Measurements from ENCODE around the gene TNFSF8. TPM values are rescaled to one million over a fixed set of nuclear protein-coding genes. Genes with fewer than 3 reads are reported as not detected.

TNFSF8 gene
- total and polyA plus RNA-seq, 2 of the 8 experiments (the other 6 are each of a cell fraction or from before 2014, with no cell fraction given), result not detected

DNA sequence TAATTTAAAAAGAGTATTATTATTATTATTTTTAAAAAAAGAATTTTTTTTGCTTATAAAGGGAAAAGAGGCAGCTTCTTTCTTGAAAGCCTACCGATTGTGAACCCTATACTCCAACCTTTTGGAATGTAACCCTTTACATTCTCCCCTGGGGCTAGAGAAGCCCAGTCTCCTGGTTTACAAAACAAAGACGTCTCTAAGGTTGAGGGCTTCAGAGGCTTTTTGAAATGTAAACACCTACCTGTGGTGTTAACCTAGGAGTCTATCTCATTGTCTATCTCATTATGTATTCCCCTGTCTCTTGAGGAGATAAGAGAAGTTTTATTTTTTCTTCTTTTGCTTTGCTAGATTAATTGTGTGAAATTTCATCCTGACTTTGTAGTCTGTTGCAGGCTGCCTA is 4.7 kb downstream of the TNFSF8 start (continued):
- no peak for TF ChIP-seq RAD21 (IDR thresholded peaks at IDR 0.05 in 1 of 2, conservative IDR thresholded peaks at IDR 0.05 in 1 of 2; ENCODE audit: low read depth in 2 of 2, low read length in 2 of 2)
- TF ChIP-seq CEBPB (IDR thresholded peaks at IDR 0.05; ENCODE audit: low read depth, low read length), result no peak
- TF ChIP-seq CTBP2 (IDR thresholded peaks at IDR 0.05; ENCODE audit: borderline replicate concordance, insufficient read depth, insufficient read length, low read length), result no peak
- no peak for TF ChIP-seq RNF2 (IDR thresholded peaks at IDR 0.05; ENCODE audit: borderline replicate concordance, low read depth, low read length, missing control alignments, poor library complexity, severe bottlenecking)
- TF ChIP-seq RXRA (IDR thresholded peaks at IDR 0.05; ENCODE audit: insufficient read depth, low read depth, low read length), result peak; percentile 90; the same call in 1 of the 2 replicates
- TF ChIP-seq SP1 (IDR thresholded peaks at IDR 0.05; ENCODE audit: low read depth, low read length), result peak; percentile 62
- no peak for TF ChIP-seq KDM4A (IDR thresholded peaks at IDR 0.05; ENCODE audit: low read depth, low read length, severe bottlenecking)
- no peak for TF ChIP-seq CHD1 (IDR thresholded peaks at IDR 0.05; ENCODE audit: low read depth, low read length)
- no peak for TF ChIP-seq CHD2 (IDR thresholded peaks at IDR 0.05; ENCODE audit: low read length)
- TF ChIP-seq BCL11A (IDR thresholded peaks at IDR 0.05; ENCODE audit: low read depth in 2 of 2, low read length in 2 of 2), result no peak
- no peak for TF ChIP-seq EGR1 (IDR thresholded peaks at IDR 0.05; ENCODE audit: borderline replicate concordance, low read depth, low read length)
- no peak for TF ChIP-seq RFX5 (IDR thresholded peaks at IDR 0.05; ENCODE audit: borderline replicate concordance, low read depth, low read length)
- TF ChIP-seq EZH2 (IDR thresholded peaks at IDR 0.05; ENCODE audit: low read depth, low read length, severe bottlenecking), result no peak
- peak in 1 of 2 experiments; percentile 35; a peak in 1 of 3 replicates for TF ChIP-seq EP300 (IDR thresholded peaks at IDR 0.05; ENCODE audit: borderline replicate concordance in 1 of 2, low read depth in 2 of 2, low read length in 2 of 2)
- TF ChIP-seq MAFK (IDR thresholded peaks at IDR 0.05; ENCODE audit: low read depth, low read length), result no peak
- peak; percentile 38 for TF ChIP-seq NANOG (IDR thresholded peaks at IDR 0.05; ENCODE audit: insufficient read depth, low read depth, low read length, poor library complexity, severe bottlenecking)
- TF ChIP-seq JUN (IDR thresholded peaks at IDR 0.05; ENCODE audit: low read depth, low read length), result 0 out of 2 replicates have a peak, but pooled peaks have one; percentile 39
- TF ChIP-seq SIRT6 (IDR thresholded peaks at IDR 0.05; ENCODE audit: low read length), result no peak
- no peak for TF ChIP-seq HDAC2 (IDR thresholded peaks at IDR 0.05; ENCODE audit: borderline replicate concordance in 1 of 2, low read depth in 2 of 2, low read length in 2 of 2)
- TF ChIP-seq HDAC6 (IDR thresholded peaks at IDR 0.05; ENCODE audit: low read depth, low read length), result no peak
- TF ChIP-seq, protein P1, sequence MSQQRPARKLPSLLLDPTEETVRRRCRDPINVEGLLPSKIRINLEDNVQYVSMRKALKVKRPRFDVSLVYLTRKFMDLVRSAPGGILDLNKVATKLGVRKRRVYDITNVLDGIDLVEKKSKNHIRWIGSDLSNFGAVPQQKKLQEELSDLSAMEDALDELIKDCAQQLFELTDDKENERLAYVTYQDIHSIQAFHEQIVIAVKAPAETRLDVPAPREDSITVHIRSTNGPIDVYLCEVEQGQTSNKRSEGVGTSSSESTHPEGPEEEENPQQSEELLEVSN (IDR thresholded peaks at IDR 0.05), result no peak
- no peak for TF ChIP-seq SAP30 (IDR thresholded peaks at IDR 0.05; ENCODE audit: insufficient read depth, insufficient replicate concordance, low read length)
- no peak for TF ChIP-seq ASH2L (IDR thresholded peaks at IDR 0.05; ENCODE audit: low read length)
- no peak for TF ChIP-seq GTF2F1 (IDR thresholded peaks at IDR 0.05; ENCODE audit: borderline replicate concordance, low read depth, low read length)

All from H1 (cell line).